AG08396 (cell line): ENCODE measurements around the gene LPAR3.
"Not testable (repeated sequence)": the region's sequence is repeated elsewhere in the genome, so short reads cannot be mapped to it uniquely, and the experiment has no call there.

ENCODE experiments used
- DNase-seq: peaks from one replicate; pipeline ENCODE4 v3.0.0; 2012; ENCODE audit warnings: low spot score, mixed read lengths

LPAR3 gene

DNA sequence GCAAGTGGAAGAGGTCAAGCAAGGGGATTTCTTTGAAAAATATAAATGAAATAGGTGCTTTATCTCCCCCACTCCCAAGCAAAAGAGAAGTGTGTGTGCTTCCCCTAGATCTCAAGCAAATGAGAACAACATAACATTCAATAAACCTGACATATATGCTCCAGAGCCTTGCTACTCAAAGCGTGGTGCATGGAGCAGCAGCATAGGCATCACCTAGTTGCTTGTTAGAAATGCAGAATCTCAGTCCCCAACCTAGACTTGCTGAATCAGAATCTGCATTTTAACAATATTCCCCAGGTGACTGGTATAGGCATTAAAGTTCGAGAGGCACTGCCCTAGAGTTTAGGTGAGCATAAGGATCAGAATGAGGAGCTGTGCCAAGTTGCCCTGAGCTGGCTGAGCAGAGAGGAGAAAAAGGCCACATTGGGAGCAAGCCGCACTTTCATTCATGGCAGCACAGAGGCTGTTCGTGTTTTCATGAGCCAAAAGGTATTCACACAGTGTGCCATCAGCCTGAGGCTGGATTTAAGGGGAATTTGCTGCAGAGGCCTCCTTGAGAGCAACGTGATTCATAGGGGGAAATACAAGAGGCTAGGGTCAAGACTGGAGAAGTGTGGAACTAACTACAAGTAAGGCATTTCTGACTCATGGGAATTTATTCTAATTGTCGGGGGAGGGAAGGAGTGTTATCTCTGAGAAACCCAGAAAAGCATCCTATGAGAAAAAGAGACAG lies 14.3 kb upstream of the LPAR3 start:
- no peak for DNase-seq

DNA sequence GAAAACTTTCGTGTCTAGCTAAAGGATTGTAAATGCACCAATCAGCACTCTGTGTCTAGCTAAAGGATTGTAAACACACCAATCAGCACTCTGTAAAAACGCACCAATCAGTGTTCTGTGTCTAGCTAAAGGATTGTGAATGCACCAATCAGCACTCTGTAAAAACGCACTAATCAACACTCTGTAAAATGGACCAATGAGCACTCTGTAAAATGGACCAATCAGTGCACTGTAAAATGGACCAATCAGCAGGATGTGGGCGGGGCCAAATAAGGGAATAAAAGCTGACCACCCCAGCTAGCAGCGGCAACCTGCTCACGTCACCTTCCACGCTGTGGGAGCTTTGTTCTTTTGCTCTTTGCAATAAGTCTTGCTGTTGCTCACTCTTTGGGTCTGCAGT lies 9.7 kb upstream of the LPAR3 start:
- not testable (repeated sequence) for DNase-seq

- no peak for DNase-seq
These were observed 7.0 kb upstream of the LPAR3 start for GRCh38 chr1:84899969-84900368.

- no peak for DNase-seq
These were observed 3.3 kb upstream of the LPAR3 start for GRCh38 chr1:84896279-84896678.

DNA sequence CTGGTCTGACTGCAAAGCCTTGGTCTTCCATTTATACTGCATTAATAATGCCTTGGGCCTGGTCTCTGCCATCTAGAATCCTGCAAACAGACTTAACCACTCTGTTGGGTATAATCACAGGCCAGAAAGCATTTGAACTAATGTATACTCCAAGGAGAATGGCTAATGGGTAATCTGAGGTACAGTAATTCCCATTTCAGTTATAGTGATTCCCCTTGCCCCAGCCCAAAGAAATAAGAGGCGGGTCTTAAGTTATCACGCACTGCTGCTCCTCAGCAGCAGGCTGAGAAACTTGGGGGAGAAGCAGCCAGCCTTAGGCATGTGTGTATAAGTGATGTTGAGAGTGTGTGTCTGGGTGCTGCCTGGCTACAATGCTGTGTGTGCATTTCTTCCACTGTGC lies 2.4 kb downstream of the LPAR3 start:
- DNase-seq: no peak

DNA sequence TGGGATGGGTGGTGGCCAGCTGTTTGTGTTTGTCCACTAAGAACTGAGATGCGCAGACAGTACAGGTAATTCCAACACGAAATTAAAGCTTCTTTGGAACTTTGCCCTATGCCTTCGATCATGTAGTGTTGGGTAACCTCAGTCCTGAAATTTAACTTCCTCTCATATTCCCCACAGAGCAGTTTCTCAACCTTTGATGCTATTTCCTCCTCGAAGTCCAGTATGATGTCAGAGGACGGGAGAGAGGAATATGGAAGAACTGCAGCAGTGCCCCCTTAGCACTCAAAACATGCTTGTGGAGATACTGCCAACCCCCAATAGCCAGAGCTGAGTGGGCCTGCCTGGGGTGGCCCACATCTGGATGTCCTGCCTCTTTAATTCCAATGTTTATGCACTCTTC lies 3.6 kb downstream of the LPAR3 start:
- DNase-seq: no peak

GRCh38 chr1:84888753-84889152 lies 4.3 kb downstream of the LPAR3 start:
- DNase-seq: no peak

DNA sequence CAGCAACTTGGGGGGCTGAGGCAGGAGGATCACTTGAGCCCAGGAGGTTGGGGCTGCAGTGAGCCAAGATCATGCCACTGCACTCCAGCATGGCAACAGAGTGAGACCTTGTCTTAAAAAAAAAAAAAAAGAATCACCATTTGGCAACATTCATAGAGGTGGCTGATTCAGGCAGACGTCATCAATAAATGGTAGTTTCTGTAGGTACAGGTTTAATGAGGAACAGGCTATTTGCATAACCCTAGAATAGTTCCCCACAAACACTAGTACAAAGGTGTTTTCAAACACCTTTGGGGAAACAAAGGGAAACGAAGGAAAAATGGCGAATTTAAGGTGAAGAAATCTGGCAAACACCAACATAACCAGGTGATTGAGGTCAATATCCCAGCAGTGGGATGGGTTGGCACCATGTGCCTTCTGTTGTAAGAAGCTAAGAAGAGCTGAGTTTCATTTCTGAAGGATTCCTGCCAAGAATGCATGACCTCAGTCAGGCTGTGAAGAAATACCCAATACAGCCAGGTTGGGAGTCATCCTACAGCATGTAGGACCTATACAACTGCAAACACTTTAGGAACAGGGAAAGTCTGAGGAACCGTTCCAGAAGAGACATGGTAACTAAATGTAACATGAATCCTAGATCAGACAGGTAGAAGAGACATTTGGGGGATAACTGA lies 5.6 kb downstream of the LPAR3 start:
- peak; percentile 75 for DNase-seq

DNA sequence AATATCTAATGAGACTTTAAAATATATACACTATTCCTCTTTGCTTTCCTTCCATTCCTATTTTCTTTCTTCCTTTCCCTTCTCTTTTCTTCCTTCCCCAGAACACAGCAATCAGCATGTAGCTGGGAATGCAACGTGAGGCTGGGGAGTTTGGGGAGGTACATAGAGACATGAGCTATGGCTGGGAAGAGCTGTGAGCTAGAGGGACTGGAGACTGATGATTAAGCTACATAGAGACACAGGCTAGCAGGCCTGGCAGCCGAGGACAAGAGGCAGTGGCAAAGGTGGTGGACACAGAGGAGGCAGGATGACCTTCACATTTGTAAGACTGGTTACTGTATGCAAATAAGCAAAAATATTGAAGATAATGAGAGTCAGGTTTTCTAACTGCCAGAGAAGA lies 7.5 kb downstream of the LPAR3 start:
- DNase-seq: no peak

- peak; percentile 20 for DNase-seq
These were observed 8.2 kb downstream of the LPAR3 start for GRCh38 chr1:84884671-84885389.

GRCh38 chr1:84883286-84883685 lies 9.7 kb downstream of the LPAR3 start:
- DNase-seq: peak; percentile 39

DNA sequence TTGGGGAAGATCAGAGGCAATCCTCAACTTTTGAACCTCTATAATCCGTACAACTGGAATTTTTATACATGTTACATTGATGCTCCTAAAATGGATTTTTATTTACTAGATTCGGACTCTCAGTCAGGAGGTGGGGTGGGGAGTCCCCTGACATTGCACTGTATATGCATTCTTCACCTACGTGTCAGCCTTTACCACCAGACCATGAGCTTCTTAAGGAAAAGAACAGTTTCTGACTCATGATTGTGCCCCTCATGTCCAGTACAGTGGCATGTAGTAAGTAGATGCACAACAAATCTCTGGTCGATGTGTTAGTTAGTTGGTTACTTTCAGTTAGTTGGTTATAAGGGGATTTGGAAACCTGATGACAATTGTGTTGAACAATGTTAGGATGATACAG lies 15.4 kb downstream of the LPAR3 start:
- peak; percentile 36 for DNase-seq

- no peak for DNase-seq
These were observed 16.7 kb downstream of the LPAR3 start for GRCh38 chr1:84876353-84876752.

DNA sequence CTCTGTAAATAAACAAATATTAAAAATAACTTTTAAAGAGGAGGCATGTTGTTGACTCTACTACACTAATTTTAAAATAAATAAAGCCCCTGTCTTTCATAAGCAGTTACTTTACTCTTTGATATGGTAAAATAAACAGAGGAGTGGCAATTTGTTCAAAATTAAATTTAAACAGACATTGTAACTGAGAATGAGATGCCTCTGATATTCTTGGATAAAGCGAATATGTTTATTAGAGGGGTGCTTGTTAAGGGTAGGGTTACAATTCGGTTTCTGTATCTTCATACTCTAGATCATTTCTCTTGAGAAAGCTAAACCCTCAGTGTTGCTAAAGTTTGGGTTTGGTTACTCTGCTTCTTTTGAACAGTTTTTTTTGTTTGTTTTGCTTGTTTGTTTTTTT lies 19.6 kb downstream of the LPAR3 start:
- no peak for DNase-seq

DNA sequence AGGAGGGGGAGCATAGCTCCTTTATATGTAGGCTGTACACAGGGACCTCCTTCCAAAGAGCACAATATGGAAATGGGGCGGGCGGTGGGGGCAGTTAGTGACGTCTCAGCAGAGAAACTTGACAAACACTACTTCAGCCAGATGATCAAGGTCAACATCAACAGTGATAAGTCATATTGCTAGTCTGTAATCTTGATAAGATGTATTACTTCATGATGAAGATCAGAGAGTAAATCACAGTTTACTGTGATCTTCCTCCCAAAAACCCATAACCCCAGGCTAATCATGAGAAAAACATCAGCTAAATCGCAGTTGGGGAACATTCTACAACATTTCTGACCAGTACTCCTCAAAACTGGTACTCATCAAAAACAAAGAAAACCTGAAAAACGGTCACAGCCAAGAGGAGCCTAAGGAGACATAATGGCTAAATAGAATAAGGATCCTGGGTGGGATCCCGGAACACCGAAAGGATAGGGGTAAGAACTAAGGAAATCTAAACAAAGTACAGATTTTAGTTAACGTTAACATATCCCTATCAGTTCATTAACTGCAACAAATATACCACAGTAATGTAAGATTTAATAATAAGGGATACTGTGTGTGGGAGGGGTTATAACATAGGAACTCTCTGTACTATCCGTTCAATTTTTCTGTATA lies 20.2 kb downstream of the LPAR3 start:
- no peak for DNase-seq

GRCh38 chr1:84871181-84871580 lies 21.8 kb downstream of the LPAR3 start:
- DNase-seq: no peak

- no peak for DNase-seq
These were observed 22.4 kb downstream of the LPAR3 start for GRCh38 chr1:84870591-84870990.

GRCh38 chr1:84869720-84870119 lies 23.3 kb downstream of the LPAR3 start:
- DNase-seq: no peak

DNA sequence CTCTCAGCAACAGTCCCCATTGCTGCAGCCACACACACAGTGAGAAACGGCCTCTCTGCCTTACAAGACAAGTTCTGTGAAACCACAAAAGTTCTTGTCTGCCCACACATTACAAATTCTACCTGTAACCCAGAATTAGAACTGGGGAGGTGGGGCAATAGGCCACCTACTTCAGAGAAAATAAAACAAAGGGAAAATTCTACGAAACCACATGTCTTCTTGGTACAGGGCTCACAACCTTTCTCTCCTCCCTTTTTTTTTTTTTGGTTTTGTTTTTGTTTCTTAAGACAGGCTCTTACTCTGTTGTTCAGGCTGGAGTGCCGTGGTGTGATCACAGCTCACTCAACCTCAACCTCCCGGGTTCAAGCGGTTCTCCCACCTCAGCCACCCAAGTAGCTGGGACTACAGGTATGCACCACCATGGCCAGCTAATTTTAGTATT lies 30.2 kb downstream of the LPAR3 start:
- DNase-seq: no peak

GRCh38 chr1:84861988-84862644 lies 30.9 kb downstream of the LPAR3 start:
- DNase-seq: no peak

DNA sequence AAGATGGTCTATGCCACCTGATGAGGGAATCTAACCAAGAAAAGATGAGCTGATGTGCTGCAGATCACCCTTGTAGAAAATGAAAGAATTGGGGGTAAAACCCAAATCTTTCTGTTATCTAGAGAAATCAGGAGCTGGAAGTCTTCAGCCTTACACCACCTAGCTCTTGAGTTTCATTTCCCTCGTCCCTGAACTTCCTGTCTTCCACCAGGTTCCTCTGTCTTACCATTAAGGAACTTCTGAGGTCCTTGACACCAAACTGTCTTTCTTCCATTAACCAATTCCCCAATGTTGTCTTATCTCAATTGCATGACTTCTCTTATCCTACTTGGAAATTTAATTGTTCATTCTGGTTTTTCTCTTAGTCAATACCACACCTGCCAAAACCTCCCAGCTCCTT lies 31.5 kb downstream of the LPAR3 start:
- DNase-seq: no peak

DNA sequence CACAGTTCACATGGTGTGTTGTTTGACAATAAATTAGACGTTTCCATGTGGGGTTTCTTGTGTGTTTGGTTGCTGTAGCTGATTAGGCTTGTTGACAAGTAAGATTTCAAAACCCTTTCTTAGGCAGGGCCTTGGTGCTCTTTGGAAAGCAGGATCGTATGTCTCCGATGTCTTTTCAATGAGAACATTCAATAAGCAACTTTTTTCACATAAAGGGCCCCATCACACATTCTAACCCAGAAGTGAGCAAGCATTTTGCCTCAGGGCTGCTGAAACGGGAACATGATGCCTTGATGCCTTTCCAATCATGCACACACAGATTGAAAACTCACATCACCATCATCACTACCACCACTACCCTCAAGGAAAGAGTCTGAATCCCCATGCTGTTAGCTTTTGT lies 33.1 kb downstream of the LPAR3 start:
- no peak for DNase-seq
